ENCODE results near the gene SOX6.
"Not testable (repeated sequence)": the region's sequence is repeated elsewhere in the genome, so short reads cannot be mapped to it uniquely, and the experiment has no call there.

Gene SOX6

DNA sequence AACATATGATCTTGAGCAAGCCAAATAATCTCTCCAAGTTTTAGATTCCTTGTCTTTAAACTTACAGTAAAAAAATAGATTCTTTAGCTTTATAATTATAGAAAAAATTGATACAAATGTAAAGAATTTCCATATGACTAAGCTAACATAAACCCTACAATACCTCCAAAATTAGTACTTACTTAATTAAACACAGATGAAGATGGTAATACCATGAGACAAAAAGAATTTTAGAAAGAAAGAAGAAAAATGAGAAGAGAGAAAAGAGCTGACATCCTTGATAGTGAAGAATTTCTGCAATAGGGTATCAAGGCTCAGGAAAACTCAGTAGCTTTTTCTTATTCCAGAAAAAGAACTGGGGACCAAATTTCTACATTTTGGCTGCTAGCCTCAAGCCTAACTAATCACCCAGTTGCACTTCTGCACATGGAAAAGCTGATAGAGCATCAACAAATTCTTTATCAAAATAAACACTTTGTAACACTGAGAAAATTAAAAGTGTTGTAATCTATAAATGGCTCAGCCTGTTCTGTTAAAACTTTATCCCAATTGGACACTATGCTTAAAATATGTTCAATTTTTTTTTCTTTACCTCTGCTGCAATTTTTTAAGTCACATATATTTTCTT, 24.7 kb upstream of the SOX6 start:
- Mint-ChIP-seq H3K27me3 (no peaks in the 10 kb centered on the region), H3K4me3 (no peak overlapping the region), H3K36me3 (ENCODE audit: low read depth) (no peaks in the 10 kb centered on the region), H3K9me3 (no peaks in the 10 kb centered on the region), H3K4me1 (no peaks in the 10 kb centered on the region), H3K27ac (no peak overlapping the region)
- DNase-seq (no peak), ATAC-seq (no peak)

DNA sequence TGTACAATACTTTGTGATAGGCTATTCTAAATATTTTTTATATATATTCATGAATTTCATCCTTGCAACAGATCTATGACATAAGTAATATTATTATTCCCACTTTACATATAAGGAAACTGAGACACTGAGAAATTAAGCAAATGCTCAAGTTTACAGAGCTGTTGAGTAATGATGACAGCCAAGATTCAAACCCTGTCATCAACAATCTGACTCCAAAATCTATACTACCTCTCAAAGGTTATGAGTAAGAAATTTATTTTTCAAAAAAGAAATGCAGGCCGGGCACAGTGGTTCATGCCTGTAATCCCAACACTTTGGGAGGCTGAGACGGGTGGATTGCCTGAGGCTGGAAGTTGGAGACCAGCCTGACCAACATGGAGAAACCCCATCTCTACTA, 22.6 kb upstream of the SOX6 start:
- no peak overlapping the region for H3K4me3 Mint-ChIP-seq
- DNase-seq, result no peak
- H3K27ac Mint-ChIP-seq, result no peak overlapping the region
- no peaks in the 10 kb centered on the region for H3K36me3 Mint-ChIP-seq (ENCODE audit: low read depth)
- no peaks in the 10 kb centered on the region for H3K9me3 Mint-ChIP-seq
- no peak for ATAC-seq
- no peaks in the 10 kb centered on the region for H3K4me1 Mint-ChIP-seq
- no peaks in the 10 kb centered on the region for H3K27me3 Mint-ChIP-seq

DNA sequence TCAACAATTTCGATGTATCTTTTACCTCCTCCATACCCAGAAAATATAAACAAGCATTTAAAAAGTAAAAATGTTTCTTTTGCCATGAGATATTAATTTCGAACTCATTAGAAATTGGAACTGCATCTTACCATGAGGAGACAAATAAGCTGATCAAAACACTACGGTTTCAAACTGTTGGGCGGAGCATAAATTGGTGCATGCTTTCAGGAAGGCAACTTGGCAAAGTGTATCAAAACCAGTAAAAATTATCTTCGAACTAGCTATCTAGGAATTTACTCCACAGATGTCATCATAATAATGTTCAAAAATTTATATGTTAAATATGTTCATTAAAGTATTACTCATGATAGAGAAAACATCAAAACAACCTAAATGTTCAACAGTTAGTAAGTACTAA, 21.4 kb upstream of the SOX6 start:
- ATAC-seq, result no peak
- Mint-ChIP-seq H3K4me1 (no peaks in the 10 kb centered on the region), H3K27ac (no peak overlapping the region), H3K27me3 (no peaks in the 10 kb centered on the region), H3K9me3 (no peaks in the 10 kb centered on the region), H3K36me3 (ENCODE audit: low read depth) (no peaks in the 10 kb centered on the region), H3K4me3 (no peak overlapping the region)
- DNase-seq, result no peak

DNA sequence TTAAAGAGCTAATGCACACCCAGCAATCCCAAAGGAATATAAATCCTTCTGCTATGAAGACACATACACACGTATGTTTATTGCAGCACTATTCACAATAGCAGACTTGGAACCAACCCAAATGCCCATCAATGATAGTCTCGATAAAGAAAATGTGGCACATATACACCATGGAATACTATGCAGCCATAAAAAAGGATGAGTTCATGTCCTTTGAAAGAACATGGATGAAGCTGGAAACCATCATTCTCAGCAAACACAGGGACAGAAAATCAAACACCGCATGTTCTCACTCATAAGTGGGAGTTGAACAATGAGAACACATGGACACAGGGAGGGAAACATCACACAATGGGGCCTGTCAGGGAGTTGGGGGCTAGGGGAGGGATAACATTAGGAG, 19.3 kb upstream of the SOX6 start:
- H3K27me3 Mint-ChIP-seq; H3K9me3 Mint-ChIP-seq; H3K36me3 Mint-ChIP-seq (ENCODE audit: low read depth); H3K27ac Mint-ChIP-seq; DNase-seq; H3K4me3 Mint-ChIP-seq; ATAC-seq; H3K4me1 Mint-ChIP-seq: not testable (repeated sequence)

DNA sequence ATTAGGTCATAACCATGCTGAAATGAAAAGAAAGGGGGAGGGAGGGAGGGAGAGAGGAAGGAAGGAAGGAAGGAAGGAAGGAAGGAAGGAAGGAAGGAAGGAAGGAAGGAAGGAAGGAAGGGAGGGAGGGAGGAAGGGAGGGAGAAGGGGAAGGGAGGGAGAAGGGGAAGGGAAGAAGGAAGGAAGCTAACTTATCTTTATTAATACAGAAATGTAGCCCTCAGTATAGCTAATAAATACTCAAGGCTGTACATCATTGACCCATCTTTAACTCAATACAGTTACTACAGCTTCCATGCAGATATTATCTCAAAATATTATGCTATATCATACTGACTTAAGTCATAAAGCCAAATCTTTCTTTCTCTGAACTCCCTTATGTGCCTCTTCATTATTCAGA, 17.4 kb upstream of the SOX6 start:
- DNase-seq (no peak), ATAC-seq (no peak)
- Mint-ChIP-seq H3K4me3 (no peak overlapping the region), H3K36me3 (ENCODE audit: low read depth) (no peaks in the 10 kb centered on the region), H3K4me1 (no peaks in the 10 kb centered on the region), H3K9me3 (no peaks in the 10 kb centered on the region), H3K27me3 (no peaks in the 10 kb centered on the region), H3K27ac (no peak overlapping the region)

DNA sequence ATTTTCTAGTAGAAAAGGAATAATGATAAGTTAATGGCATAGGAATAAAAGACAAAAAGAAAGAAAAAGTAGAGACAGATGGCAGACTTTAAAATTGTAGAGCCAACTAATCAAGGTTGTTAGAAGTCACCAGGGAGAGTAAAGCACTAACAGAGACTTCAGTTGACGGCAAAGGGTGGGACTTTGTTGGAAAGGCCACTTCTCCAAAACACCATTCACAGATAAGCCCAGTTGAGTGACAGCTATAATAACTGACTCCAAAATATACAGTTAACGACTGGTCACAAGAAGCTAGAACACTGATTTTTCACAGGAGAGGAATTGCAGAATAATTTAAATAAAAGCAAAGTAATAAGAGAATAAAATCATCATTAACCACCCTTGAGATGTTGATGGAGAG, 16.0 kb upstream of the SOX6 start:
- Mint-ChIP-seq H3K4me3 (no peak overlapping the region), H3K9me3 (no peaks in the 10 kb centered on the region), H3K27me3 (no peaks in the 10 kb centered on the region), H3K36me3 (ENCODE audit: low read depth) (no peaks in the 10 kb centered on the region), H3K4me1 (no peaks in the 10 kb centered on the region), H3K27ac (no peak overlapping the region)
- DNase-seq, result no peak
- no peak for ATAC-seq

DNA sequence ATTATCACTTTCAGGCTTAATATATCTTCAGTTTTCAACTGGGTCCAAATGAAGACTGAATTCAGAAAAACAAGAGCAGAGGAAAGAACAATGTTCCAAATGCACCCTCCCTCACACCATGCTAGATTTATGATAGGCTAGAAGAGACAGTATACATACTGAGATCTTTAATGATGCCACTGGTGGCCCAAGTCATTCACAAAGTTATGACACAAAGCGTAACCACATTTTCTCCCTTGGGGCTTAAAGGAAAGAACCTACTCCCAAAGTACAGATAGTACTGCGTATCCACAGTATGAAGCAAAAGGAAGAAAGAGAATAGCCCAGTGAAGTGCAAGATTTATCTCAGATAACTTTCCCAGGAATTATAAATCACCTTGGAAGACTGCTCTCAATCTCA, 10.9 kb upstream of the SOX6 start:
- no peak overlapping the region for H3K27ac Mint-ChIP-seq

DNA sequence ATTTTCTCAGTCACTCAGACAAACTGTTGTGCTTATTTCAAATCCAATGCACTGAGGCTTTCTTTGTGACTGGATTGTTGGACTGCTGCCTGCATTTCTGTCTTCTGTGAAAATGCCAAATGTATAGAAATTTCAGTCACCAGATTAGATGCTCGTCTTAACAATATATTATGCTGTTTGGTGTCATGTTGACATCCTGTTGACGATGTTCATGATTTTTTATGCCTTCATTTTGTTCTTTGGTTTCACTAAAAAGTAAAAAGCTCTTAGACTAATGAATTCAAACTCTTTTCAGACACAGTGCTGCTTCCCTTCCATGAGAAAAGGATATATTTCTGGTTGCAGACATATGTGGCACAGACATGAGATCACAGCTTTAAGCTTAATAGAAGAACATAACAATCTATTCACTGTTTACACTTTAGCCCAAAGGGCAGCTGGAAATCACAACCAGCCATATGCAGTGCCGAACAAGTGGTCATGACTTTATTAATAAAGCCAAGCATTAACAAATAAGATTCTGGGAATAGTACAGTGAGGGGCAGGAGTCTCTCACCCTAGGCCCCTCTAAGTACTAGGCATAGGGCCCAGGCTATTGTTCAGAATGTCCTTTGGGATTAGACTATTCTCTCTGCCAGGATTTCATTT, 9.4 kb upstream of the SOX6 start:
- no peaks in the 10 kb centered on the region for H3K27me3 Mint-ChIP-seq
- ATAC-seq, result no peak
- no peaks in the 10 kb centered on the region for H3K4me1 Mint-ChIP-seq
- H3K36me3 Mint-ChIP-seq (ENCODE audit: low read depth), result no peaks in the 10 kb centered on the region
- DNase-seq, result no peak
- H3K27ac Mint-ChIP-seq, result no peak overlapping the region
- no peak overlapping the region for H3K4me3 Mint-ChIP-seq
- H3K9me3 Mint-ChIP-seq, result no peaks in the 10 kb centered on the region

More for the DNA sequence above, 10.9 kb upstream of the SOX6 start:
- DNase-seq (no peak), ATAC-seq (no peak)
- Mint-ChIP-seq H3K36me3 (ENCODE audit: low read depth) (no peaks in the 10 kb centered on the region), H3K27me3 (no peaks in the 10 kb centered on the region), H3K9me3 (no peaks in the 10 kb centered on the region), H3K4me1 (no peaks in the 10 kb centered on the region), H3K4me3 (no peak overlapping the region)

DNA sequence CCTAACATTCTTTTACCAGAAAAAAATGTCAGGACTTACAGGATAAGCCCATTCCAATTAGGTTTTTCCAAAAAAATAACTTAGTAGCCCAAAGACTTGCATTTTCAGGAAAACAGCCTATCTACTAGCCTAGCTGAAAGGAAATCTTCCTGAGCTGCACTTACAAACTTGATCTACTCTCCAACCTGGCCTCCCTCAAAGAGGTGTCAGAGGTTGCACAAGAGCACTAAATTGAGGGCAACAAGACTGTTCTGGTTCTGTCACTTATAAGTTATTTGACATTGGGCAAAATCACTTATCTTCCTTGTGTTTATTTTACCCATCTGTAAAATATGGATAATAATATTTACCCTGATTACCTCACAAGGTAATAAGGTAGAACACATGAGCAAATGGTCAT, 7.9 kb upstream of the SOX6 start:
- H3K36me3 Mint-ChIP-seq (ENCODE audit: low read depth), result no peaks in the 10 kb centered on the region
- no peak for ATAC-seq
- no peaks in the 10 kb centered on the region for H3K4me1 Mint-ChIP-seq
- H3K4me3 Mint-ChIP-seq, result no peak overlapping the region
- H3K27me3 Mint-ChIP-seq, result no peaks in the 10 kb centered on the region
- H3K9me3 Mint-ChIP-seq, result no peaks in the 10 kb centered on the region
- DNase-seq, result no peak
- no peak overlapping the region for H3K27ac Mint-ChIP-seq

DNA sequence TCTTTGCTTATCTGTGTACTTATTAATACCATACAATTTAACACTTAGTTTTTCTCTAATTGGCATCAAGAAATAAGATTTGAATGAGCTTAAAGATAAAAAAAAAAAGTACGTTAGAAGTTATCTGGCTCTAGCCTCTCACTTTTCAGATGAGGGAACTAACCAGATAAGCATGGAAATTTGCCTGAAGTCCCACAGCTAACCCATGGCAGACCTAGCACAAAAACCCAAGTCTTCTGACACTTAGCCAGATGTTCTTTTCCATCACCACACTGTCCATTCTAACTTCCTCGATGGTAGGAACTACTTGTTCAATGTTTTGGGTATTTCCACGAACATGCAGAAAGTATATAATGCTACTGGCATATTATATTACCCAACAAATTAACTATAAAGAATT, 7.4 kb upstream of the SOX6 start:
- ATAC-seq (no peak), DNase-seq (no peak)
- Mint-ChIP-seq H3K27ac (no peak overlapping the region), H3K4me3 (no peak overlapping the region), H3K36me3 (ENCODE audit: low read depth) (no peaks in the 10 kb centered on the region), H3K27me3 (no peaks in the 10 kb centered on the region), H3K4me1 (no peaks in the 10 kb centered on the region), H3K9me3 (peaks cover 3% of the 10 kb centered on the region)

DNA sequence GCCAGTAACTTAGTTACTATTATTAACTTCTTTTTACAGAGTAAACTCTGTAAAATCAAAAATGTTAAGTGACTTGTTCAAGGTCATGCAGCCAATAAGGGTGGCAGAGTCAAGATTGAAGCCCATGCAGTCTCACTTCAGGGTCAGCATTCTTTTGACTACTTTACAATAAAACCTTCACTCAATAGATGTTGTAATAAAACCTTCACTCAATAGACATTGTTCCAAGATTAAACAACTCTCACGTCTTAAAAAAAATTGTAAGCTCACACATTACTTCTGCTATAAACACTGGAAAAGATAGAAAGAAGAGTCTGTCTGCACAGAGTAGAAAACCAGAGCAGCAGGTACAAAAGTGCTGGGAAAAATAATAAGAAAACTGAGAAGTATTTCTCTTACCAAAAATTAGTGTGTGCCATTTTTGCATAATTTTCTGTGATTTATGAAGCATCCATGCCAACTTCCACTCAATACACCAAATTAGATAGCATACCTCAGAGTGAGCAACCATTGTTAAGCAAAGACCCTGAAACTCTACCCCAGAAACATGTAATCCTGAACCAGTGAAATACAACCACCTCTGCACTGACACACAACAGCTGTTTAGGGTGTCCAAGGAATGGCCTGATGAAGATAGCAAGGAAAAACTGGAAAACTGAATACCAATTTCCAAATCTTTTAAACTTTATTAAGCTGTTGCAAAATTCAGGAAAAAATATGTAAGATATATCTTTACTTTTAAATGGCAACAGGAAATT, 4.9 kb upstream of the SOX6 start:
- no peak for ATAC-seq
- H3K27me3 Mint-ChIP-seq, result no peaks in the 10 kb centered on the region
- no peak overlapping the region for H3K27ac Mint-ChIP-seq
- DNase-seq, result no peak
- no peaks in the 10 kb centered on the region for H3K36me3 Mint-ChIP-seq (ENCODE audit: low read depth)
- peaks cover 3% of the 10 kb centered on the region for H3K9me3 Mint-ChIP-seq
- H3K4me1 Mint-ChIP-seq, result no peaks in the 10 kb centered on the region
- H3K4me3 Mint-ChIP-seq, result no peak overlapping the region

DNA sequence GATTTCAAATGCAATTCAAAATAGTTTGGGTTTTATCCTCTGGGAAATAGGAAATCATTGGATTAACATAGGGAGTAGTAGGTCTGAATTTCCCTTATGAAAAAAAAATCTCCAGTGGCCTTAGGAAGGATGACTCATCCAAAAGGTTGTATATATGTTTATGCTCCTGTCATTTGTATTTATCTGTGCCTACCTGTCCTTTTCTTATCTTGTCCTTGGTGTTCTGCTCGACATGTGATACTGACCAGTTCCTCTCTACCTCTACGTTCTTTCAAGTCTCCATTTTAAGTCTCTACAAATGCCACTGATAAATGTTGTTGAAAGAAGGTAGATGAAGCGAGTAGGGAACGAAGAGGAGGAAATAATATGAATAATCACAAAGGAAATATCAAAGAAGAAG, 3.0 kb upstream of the SOX6 start:
- H3K4me1 Mint-ChIP-seq, result no peaks in the 10 kb centered on the region
- no peak for DNase-seq
- no peak for ATAC-seq
- H3K4me3 Mint-ChIP-seq, result no peak overlapping the region
- H3K27ac Mint-ChIP-seq, result no peak overlapping the region
- no peaks in the 10 kb centered on the region for H3K27me3 Mint-ChIP-seq
- no peaks in the 10 kb centered on the region for H3K36me3 Mint-ChIP-seq (ENCODE audit: low read depth)
- H3K9me3 Mint-ChIP-seq, result peaks cover 3% of the 10 kb centered on the region

DNA sequence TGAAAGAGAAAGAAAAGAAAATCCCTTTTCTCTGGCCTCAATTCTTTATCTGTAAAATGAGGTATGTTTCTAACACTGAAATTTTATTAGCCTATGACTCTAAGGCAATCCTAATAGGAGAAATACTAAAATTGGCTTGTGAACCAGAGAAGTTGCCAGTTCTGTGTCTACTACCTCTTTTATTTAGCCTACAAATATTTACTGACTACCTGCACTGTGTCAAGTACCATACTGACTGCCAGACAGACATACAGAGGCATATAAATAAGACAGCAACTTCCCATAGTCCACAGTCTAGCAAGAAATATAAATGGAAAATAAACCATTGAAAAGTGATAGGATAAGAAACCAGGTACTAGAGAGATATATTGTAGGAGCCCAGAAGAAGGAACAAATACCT, 2.4 kb upstream of the SOX6 start:
- Mint-ChIP-seq H3K27me3 (no peaks in the 10 kb centered on the region), H3K9me3 (peaks cover 3% of the 10 kb centered on the region)

DNA sequence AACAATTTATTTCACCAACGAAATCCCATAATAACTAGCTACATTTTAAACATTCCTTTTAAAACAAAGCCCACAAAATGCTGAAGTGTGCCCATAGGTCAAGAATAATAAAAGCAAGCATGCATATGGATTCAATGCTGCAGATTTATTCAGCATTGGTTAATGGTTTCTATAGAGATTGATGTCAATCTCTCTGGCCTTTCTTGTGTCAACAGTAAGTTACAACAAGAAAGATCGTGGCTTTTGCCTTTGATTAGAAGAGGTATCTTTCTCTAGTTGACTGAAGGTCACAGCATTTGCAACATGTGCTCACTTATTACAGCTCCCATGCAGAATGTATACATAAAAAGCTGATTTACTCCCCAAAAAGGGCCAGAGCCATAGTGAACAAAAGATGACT, 1.4 kb upstream of the SOX6 start:
- H3K9me3 Mint-ChIP-seq, result peaks cover 3% of the 10 kb centered on the region
- no peaks in the 10 kb centered on the region for H3K36me3 Mint-ChIP-seq (ENCODE audit: low read depth)
- H3K4me3 Mint-ChIP-seq, result no peak overlapping the region
- no peak for DNase-seq
- no peaks in the 10 kb centered on the region for H3K27me3 Mint-ChIP-seq
- ATAC-seq, result no peak
- H3K4me1 Mint-ChIP-seq, result no peaks in the 10 kb centered on the region
- H3K27ac Mint-ChIP-seq, result no peak overlapping the region

More for the DNA sequence above, 2.4 kb upstream of the SOX6 start:
- DNase-seq, result no peak
- Mint-ChIP-seq H3K27ac (no peak overlapping the region), H3K36me3 (ENCODE audit: low read depth) (no peaks in the 10 kb centered on the region), H3K4me1 (no peaks in the 10 kb centered on the region), H3K4me3 (no peak overlapping the region)
- ATAC-seq, result no peak

DNA sequence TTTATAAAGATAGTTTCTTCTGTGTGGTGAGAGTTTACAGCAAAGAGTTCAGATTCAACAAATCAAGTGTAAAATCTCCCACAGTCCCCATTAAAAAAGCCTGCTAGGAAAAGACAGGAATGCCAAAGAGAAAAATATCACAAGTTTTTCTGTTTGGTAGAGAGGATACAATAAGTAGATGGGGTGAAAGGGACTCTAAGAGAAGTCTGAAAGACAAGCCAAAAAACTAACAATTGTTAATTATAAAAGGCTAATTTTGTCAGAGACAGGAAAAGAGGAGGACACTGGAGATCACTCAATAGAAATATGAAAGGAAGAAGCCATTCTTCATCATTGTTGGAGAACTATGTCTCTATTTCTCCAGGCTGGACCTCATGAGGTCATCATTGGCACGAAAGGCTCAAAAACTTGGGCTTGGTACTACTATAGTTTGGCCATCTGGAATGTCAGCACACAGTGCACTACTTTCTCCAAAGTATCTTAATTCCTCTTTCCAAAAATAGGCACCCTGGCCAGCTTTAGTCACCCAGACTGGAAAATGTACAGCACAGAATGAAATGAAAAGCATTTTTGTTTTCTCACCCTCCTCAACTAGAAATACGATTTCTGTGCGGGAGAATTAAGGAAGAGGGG, 531 bp upstream of the SOX6 start:
- Mint-ChIP-seq H3K27ac (no peak overlapping the region), H3K36me3 (ENCODE audit: low read depth) (no peaks in the 10 kb centered on the region), H3K9me3 (peaks cover 3% of the 10 kb centered on the region), H3K4me3 (no peak overlapping the region), H3K4me1 (no peaks in the 10 kb centered on the region), H3K27me3 (no peaks in the 10 kb centered on the region)
- ATAC-seq (no peak), DNase-seq (no peak)

Measured in activated naive CD8-positive, alpha-beta T cell treated with anti-CD3 and anti-CD28 coated beads, Interleukin-2, amount 50 U/mL, for 24 hours (primary cell).